Measurements from ENCODE around the gene GET3.
"Not testable (repeated sequence)": the region's sequence is repeated elsewhere in the genome, so short reads cannot be mapped to it uniquely, and the experiment has no call there.

The GET3 gene

DNA sequence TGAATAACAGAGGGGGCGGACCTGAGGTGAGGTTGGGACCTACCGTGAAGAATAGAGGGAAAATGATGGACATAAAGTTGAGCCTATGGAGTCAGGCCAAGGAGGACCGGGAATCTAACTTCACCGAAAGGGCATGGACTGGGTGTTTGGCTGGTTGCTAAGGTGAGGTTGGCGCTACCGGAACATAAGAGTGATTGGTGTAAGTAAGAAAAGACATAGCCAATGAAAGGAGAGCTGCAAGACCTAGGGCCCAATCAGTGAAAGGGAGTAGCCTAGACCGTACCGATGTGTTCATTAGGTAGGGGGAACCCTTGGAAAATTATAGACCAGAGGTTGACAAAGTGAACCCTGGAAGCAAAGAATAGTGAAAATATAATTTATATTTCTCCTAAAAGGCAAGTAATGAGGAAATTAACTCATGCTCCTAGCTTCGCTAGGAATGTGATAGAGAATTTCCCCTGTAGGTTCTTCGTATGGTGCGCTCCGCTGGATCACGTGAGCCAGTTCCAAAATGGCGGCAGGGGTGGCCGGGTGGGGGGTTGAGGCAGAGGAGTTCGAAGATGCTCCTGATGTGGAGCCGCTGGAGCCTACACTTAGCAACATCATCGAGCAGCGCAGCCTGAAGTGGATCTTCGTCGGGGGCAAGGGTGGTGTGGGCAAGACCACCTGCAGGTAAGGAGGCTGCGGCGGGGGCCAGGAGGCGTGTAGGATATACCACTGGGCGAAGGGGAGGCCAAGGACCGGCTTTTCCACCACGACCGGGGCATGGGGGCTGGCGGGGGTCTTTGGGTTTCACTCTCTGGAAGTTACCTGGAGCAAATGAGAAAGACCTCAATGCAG, at the start of gene GET3:
TSS of gene GET3 (plus strand) at position 503 of the 840 bp plus-strand sequence. CDS start at position 512, 9 bp downstream.
- peak; percentile 84 for DNase-seq

DNA sequence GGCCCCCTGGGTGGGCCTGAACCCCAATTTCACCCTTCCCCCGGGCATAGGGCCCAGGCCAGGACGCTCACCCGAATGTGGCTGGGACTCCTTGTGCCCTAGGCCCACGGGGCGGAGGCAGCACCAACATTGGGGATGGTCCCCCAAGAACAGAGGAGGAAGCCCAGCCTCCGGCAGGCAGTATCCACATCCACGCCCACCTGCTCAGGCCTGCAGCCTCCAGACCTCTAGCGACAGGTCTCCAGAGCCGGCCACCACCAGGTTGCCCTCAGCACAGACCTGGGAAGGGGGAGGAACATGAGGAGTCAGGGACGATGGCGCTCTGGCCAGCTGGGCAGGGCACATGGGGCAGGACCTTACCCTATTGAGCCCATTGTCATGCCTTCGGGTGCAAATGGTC, 48.3 kb upstream of the GET3 start:
- DNase-seq = no peak

DNA sequence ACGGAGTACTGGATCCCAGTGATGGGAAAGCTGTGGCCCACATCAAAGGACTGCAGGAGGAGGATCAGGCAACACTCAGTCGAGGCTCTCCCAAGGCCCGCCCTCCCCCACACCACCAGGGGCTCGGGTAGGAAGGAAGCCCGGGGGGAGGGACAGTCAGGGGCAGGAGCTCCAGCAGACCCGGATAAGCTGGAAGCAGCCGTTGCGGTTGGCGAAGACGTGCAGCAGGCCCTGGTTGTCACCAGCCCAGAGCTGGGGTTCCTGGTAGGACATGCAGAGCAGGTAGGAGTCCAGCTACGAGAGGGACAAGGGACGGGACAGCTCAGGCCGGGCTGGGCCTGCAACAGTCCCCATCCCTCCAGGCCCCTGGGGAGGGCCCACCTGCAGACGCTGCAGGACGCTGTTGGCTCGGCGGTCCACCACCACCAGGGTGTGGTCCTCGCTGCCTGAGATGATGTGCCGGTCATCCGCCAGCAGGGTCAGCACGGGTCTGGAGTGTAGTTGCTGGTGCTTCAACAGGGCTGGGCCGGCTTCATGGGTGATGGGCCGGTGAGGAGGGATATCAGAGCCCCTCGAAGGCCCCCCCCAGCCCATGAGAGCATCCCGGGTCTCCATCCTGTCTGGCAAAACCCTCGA, 47.6 kb upstream of the GET3 start:
- no peak for DNase-seq

DNA sequence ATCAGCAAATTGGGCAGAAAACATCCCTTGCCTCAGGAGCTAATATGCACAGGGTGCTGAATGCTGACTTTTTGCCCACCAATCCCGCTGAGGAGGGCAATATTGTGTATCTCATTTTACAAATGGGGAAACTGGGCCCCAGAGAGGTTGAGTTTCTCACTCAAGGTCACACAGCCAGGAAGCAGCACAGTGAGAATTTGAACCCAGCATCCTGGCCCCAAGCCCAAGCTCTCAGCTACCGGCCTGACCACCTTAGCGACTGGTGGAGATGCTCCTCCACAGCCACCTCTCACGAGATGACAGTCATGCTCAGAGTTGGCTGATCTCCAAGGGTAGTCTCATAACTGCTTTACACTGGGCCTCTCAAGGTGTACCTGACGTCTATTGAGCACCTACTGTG, 44.3 kb upstream of the GET3 start:
- no peak for DNase-seq

DNA sequence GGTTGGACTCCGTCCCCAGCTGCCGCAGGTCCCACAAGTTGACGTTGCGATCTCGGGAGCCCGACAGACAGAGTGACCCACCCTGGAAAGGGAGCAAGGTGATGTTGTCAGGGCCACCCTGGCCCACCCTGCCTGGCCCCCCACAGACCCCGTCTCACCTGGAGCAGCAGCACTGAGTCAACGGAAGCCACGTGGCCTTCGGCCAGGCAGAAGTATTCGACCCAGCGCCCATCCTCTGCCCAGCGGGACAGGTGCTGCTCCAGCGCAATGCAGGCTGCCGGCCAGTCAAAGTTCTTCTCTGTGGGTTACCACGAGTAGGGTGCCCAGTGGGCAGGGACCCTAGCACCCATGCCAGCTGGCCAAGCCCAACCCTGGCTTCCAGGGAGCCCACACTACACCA, 42.7 kb upstream of the GET3 start:
- no peak for DNase-seq

DNA sequence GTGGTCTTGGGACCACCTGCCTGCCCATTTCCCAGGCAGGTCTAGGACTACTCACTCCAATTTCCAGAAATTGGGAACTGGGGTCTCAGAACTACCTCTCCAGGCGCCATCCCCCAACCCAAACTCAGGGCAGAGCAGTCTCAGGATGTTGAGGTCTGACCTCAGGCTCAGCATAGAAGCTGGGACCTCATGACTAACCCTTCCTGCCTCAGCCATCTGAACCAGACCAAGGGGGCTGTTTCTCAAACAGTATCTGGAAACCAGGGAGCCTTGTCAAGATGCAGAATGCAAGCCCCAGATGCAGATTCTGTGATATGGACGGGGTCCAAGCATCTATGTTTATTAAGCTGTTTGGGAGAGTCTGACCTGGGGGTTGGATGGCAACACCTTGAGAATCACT, 42.2 kb upstream of the GET3 start:
- DNase-seq = no peak

DNA sequence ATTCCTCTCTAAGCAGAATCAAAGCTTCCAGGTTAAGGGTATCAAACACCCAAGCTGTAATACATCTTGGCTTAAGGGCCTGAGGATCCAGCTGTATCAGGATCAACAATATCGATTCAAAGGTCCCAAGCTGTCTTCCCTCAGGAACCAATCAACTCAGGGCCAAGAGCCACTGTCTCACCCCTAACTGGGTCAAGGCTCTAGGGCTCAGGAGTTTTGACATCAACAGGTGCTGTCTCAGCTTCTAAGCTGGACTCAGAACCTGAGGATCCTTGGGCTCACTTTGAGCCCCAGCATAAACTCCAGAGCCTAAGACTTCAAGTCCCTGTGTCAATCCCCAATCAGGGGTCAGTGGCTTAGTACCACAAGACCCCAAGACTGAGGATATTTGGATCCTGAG, 41.8 kb upstream of the GET3 start:
- DNase-seq = no peak

DNA sequence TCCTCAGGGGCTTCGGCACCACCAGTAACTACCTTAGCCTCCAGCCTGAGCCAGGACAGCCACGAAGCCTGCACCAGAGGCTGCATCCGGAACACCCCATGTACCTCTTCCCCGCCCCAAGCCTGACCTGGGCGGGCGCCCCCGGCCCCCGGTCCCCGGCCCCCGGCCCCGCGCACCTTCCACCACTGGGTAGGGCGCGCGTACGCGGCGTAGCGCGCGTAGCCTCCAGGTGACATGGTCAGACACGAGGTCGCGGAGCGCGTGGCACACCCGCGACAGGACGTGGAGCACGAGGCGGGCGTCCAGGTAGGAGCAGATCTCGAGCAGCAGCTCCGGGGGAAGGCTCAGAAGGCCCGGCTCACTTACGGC, 41.3 kb upstream of the GET3 start:
- no peak for DNase-seq

DNA sequence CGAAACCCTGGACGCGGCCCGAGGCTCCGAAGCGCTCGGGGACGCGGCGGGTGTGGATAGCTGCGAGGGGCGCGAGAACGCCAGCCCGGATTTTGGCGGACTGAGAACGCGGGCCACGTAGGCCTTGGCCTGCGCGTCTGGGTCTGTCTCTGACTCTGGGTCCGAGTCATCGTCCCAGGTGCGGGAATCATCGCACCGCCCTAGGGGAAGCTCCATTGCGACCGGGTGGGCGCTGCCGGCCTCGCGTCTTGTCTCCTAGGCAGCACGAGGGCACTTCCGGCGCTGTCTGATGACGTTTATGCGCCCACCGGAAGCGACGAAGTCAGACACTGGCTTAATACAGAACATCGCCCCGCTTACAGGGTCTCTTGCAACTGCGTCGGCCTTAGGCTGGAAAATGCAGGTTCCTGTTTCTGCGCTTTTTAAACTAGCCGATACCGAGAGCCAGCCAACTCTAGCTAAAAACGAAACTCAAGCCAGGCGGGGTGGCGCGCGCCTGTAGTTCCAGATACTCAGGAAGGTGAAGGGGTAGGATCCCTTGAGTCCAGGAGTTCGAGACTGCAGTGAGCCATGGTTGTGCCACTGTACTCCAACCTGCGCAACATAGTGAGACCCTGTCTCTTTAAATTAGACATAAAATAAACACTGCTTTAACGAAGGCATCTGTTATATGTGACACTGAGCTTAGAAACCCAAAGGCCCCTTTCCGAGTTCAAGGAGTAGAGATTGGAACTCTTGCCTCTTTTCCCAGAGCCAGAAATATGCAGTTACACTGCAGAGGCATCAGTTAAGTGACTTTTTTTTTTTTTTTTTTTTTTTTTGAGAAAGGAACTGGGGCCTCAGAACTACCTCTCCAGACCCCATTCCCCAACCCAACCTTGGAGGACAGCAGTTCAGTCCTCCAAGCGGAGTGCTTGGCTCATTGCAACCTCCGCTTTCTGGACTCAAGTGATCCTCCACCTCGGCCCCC, 40.6 kb upstream of the GET3 start, which contains the start of gene FBXW9:
TSS of gene FBXW9 (minus strand) at position 266 of the 970 bp plus-strand sequence. CDS start at position 216, 50 bp downstream.
- DNase-seq = peak; percentile 66

DNA sequence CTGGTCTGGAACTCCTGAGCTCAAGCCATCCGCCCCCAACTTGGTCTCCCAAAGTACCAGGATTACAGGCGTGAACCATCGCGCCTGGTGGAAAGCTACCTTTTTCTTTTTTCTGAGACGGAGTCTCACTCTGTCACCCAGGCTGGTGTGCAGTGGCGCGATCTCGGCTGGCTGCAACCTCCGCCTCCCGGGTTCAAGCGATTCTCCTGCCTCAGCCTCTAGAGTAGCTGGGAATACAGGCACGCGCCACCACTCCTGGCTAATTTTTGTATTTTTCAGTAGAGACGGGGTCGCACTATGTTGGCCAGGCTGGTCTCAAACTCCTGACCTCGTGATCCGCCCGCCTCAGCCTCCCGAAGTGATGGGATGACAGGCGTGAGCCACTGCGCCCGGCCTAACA, 39.9 kb upstream of the GET3 start:
- DNase-seq = not testable (repeated sequence)

DNA sequence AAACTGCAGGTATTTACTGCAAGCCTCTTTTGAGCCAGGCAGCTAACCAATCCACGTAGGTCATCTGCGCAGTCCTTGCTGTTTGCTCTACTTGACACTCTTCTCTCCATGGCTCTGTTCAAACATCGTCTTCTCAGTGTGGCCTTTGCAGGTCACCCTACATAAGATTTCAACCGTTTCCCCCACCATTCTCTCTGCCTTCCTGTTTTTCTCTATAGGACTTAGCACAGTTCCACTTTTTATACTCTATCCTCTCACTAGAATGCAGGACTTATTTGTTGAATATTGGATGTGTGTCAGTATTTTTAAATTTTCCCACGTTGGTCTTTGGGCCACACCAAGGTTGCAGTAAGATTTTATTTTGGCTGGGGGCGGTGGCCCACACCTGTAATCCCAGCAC, 39.2 kb upstream of the GET3 start:
- no peak for DNase-seq

DNA sequence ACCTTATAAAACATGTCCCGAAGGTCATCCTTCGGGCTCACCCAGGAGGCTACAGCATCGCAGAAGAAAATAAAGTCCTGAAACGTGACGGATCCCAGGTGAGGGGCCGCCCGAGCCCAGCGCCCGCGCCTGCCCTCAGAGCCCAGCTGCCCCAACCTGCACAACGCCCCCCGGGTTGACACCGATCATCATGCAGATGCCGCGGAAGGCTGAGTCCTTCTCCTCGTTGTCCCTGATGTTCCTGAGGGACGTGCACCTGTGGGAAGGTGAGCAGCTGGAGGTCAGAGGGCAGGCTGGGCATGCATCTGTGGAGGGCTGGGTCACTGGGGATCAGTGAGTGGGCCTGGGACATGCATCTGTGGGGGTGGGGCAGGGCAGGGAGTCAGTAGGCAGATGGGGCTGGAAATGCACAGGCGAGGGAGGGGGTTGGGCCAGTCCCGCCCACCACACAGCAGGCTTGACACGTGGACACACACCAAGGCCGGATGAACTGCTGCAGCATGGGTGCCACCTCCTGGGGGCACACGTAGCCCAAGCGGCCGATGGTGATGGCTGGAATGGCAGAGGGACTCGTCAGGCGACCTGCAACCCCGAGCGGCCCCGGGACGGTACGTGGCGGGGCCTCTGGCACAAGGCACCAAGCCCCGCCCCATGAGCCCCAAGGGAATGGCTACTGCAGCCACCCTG, 35.6 kb upstream of the GET3 start:
- no peak for DNase-seq

DNA sequence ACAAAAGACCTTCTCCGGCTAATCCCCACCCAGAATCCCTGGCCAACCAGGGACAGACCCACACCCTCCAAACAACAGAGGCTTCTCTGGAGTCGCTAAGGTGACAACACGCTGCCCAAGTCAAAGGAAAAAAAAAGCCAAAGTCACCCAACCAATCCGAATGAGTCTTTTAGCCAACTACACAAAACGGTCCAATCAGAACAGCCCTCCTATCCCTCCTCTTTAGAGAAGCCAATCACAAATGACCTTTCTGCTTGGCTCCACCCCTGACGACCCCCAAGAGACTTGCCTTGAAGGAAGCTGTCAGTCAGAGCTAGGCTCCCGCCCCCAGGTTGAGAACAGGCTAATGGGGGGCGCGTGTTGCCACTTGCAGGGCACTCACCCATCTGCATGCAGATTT, 34.3 kb upstream of the GET3 start:
- no peak for DNase-seq

DNA sequence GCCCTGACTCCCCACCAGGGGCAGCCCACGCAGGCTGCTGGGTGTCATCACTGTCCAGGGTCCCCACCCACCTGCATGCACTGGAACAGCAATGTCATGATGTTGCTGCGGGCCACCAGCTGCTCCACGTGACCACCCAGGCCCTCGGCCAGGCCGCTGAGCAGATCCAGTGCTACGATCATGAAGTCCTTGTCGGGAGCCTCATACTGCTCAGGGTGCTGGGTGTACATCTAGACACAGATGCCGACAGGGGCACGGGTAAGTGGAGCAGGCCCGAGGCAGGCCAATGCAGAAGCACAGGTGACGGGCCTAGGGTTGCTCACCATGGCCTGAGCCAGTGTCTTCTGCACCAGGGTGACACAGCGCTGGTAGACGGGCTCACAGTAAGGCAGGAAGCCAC, 32.1 kb upstream of the GET3 start:
- DNase-seq = no peak

DNA sequence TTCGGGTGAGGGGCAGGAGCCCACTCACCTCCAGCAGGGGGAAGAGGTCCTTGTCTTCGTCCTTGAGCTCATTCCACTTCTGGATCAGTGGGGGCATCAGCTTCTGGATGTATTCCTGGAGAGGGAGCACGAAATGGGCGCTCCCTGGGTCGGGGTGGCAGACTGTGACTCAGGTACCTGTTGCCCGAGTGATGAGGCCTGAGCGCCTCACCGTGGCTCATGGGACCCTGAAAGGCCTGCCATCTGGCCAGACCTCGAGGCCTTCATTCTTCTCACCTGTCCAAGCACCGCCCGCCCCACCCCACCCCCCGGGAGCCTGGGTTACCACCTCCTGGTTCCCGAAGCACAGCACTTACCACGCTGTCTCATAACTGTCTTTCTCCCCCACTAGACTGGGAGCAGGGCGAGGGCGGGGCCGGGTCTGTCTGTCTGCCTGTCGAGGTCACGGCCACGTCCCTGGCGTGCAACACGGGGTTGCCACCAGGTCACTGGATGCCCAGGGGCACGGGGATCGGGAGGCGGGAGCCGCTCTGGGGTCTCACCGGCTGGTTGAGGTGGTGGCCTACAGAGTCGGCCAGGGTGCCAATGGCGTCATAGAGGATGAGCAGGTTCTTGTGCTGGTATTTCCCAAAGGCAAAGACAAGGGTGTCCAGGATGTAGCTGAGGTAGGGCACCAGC, 31.5 kb upstream of the GET3 start:
- no peak for DNase-seq

DNA sequence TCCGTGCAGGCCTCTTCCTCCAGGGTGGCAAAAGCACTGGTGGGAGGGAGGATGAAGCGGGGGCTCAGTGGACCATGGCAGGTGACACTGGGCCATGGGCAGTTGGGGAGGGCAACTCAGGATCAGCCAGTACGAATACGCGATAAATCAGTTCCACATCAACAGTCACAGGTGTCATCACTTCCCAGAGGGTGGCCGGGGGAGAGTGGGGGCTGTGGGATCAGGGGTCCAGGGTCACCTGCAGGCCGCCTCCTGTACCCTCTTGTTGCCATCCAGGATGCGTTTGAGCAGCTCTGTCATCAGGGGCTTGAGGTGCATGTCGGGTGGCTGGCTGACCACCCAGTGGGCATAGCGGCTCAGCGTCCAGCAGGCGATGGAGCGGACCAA, 31.0 kb upstream of the GET3 start:
- no peak for DNase-seq

DNA sequence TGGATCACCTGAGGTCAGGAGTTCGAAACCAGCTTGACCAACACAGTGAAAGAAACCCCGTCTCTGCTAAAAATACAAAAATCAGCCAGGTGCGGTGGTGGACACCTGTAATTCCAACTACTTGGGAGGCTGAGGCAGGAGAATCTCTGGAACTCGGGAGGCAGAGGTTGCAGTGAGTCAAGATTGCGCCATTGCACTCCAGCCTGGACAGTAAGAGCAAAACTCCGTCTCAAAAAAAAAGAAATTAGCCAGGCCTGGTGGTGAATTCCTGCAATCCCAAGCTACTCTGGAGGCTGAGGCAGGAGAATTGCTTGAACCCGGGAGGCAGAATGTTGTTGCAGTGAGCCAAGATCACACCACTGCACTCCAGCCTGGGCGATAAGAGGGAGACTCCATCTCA, 28.7 kb upstream of the GET3 start:
- DNase-seq = no peak

DNA sequence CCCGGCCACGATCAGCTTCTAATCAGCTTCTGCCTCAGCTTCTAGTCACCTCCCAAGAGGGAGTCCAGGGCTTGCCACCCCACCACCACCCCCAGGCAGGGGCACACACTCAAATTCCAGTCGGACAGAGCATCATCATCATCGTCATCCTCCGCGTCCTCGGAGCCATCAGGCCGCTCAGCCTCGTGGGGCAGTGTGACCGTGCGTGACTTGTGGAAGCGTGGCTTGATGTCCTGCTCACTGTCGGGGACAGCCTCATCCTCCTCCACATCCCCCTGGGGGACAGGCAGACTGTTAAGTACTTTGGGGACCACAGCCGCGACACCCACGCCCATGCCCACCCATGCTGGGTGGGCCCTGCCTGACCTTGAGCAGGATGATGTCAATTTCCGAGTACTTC, 26.1 kb upstream of the GET3 start:
- DNase-seq = no peak

DNA sequence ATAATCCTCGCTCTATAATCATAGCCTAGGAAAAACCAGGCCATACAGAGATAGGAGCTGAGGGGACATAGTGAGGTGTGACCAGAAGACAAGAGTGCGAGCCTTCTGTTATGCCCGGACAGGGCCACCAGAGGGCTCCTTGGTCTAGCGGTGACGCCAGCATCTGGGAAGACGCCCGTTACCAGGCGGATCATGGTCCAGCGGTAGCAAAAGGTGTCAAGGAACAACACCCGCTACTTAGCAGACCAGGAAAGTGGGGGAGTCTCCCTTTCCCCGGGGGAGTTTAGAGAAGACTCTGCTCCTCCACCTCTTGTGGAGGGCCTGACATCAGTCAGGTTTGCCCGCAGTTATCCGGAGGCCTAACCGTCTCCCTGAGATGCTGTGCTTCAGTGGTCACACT, 25.2 kb upstream of the GET3 start:
- DNase-seq = not testable (repeated sequence)

DNA sequence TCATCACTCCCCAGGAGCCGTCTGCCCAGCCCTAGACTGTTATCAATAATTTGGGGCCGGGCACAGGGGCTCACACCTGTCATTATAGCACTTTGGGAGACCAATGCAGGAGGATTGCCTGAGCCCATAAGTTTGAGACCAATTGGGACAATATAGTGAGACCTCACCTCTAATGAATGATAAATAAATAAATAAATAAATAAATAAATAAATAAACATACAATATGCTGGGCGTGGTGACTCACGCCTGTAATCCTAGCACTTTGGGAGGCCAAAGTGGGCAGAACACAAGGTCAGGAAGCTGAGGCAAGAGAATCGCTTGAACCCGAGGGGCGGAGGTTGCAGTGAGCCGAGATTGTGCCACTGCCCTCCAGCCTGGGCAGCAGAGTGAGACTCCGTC, 24.0 kb upstream of the GET3 start:
- not testable (repeated sequence) for DNase-seq

DNA sequence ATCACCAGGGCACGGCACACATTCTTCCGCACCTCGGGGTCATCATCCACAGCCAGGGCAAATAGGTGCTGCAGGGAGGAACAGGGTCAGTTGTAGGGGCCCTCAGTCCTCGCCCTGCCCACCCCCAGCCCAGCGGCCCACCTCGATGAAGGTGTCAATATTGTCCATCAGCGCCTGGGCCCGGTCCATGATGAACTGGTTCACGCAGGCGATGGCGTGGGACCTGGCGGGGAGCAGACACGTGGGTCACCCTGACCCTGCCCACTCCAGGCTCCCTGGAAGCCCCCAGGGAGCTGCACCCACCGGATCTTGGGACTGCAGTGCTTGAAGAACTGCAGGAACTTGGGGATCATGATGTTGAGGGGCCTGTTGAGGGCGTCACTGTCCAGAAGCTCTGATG, 22.2 kb upstream of the GET3 start:
- DNase-seq = no peak

DNA sequence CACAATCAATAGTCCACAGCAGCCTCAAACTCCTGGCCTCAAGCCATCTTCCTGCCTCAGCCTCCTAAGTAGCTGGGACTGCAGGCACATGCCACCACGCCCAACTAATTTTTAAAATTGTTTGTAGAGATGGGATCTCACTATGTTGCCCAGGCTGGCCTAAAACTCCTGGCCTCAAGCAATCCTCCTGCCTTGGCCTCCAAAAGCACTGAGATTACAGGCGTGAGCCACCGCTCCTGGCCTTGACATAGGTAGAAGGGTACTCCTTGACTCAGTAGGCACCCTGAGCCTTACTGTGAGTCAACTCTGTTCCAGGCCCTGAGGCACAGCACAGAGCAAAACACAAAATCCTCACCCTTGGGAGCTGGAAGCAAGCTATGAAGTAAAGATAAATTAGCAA, 21.4 kb upstream of the GET3 start:
- no peak for DNase-seq

Data from GOT3 (cell line).